ENCODE measurements around the gene UBXN6.

UBXN6 gene

DNA sequence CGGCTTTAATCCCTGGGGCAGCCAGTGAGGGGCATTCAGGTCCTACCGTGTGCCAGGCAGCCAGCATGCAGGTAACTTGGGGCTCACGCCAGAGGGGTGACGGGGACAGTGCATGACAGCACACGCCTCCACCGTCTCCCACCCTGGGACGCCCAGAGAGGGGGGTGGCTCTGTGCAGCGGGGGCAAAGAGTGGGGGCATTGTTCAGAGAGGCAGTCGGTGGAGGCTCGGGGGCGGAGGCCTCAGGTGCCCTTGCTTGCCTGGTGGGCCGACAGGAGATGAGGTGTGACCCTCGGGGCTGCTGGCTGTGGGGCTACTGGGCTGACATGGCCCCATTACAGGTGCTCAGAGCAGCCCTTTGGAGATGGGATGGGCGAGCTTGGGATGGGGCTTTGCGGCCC is 42.3 kb upstream of the UBXN6 start:
- FAIRE-seq: no peak
- TF ChIP-seq POLR2A (IDR thresholded peaks at IDR 0.05; ENCODE audit: low read depth, low read length): no peak
- no peak for DNase-seq (ENCODE audit: insufficient read length, low spot score)

DNA sequence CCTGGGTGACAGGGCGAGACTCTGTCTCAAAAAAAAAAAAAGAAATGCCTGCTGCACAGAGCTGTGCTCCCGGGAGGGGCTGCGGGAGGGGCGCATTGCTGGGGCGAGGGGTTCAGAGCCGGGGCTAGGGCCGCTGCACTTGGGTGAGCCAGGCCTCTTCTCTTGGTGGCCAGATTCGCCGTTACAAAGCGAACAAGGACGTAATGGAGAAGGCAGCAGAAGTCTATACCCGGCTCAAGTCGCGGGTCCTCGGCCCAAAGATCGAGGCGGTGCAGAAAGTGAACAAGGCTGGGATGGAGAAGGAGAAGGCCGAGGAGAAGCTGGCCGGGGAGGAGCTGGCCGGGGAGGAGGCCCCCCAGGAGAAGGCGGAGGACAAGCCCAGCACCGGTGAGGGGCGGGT is 41.7 kb upstream of the UBXN6 start:
- TF ChIP-seq POLR2A (IDR thresholded peaks at IDR 0.05; ENCODE audit: low read depth, low read length): no peak
- no peak for FAIRE-seq

DNA sequence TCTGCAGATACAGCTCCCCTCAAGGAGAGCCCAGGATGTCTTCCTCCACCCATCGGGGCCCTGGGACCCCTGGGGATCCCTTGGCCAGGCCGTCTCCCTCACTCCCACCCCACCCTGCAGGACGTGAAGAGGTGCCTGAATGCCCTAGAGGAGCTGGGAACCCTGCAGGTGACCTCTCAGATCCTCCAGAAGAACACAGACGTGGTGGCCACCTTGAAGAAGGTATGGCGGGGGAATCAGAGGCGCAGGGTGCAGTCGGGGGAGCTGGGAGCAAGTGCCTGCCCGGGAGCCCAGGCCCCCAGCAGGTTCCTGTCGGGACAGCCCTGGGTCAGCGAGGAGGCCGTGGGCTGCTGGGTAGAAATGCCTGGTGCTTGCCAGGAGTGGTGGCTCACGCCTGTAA is 41.1 kb upstream of the UBXN6 start:
- no peak for TF ChIP-seq POLR2A (IDR thresholded peaks at IDR 0.05; ENCODE audit: low read depth, low read length)
- FAIRE-seq (no peak), DNase-seq (ENCODE audit: insufficient read length, low spot score) (no peak)

More for the DNA sequence above, 41.7 kb upstream of the UBXN6 start:
- DNase-seq (ENCODE audit: insufficient read length, low spot score): no peak

DNA sequence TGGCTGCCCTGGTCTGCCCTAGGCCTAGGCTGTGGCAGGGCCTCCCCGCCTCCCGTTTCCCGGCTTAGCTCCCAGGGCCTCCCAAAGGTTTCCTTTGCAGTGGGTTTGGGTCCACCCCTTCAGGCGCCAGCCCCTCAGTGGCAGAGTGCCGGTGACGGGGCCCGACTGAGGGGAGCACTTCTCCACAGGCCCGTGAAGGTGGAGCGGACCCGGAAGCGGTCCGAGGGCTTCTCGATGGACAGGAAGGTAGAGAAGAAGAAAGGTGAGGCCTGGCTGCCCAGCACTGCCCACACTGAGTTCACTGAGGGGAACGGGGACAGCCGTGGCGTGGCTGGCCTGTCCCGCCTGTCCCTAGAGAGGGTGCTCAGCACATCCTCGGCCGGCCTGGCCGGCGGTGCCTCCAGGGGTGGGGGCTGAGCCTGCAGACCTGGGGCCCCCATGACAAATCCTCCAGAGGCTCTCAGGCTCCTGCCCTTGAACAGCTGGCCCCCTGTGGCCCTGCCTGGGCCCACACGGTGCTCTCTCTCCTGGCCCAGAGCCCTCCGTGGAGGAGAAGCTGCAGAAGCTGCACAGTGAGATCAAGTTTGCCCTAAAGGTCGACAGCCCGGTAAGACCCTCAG is 40.3 kb upstream of the UBXN6 start:
- FAIRE-seq: no peak
- TF ChIP-seq POLR2A (IDR thresholded peaks at IDR 0.05; ENCODE audit: low read depth, low read length): no peak

DNA sequence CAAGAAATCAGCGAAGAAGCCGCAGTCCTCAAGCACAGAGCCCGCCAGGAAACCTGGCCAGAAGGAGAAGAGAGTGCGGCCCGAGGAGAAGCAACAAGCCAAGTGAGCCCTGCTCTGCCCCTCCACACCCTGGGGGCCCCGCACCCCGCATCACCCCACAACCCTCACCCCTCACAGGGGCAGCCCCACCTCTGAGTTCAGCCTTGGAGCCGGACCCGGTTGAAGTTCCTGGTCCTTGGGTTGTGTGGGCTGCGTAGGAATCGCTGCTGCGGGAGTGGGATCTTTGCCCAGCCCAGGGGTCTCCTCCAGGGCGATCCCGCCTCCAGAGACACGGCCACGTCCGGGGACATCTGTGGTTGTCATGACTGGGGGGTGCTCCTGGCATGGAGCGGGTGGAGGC is 38.7 kb upstream of the UBXN6 start:
- TF ChIP-seq POLR2A (IDR thresholded peaks at IDR 0.05; ENCODE audit: low read depth, low read length): no peak
- DNase-seq (ENCODE audit: insufficient read length, low spot score) (no peak), FAIRE-seq (no peak)

More for the DNA sequence above, 40.3 kb upstream of the UBXN6 start:
- no peak for DNase-seq (ENCODE audit: insufficient read length, low spot score)

DNA sequence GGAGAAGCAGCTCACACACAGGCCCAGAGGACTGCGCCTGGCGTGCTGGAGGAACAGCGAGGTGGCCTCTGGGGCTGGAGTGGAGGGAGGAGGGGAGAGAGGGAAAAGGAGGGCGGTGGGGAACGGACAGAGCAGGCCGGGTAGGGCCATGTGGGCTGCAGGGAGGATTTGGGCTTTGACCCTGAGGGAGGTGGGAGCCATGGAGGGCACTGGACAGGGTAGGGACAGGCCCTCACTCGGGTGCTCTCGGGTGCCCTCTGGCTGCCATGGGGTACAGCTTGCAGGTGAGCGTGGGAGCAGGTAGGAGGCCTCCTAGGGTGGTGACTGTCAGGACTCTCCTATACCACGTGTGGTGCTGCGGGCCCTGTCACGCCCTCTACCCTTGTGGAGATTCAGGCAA is 37.9 kb upstream of the UBXN6 start:
- no peak for DNase-seq (ENCODE audit: insufficient read length, low spot score)
- no peak for TF ChIP-seq POLR2A (IDR thresholded peaks at IDR 0.05; ENCODE audit: low read depth, low read length)
- no peak for FAIRE-seq

DNA sequence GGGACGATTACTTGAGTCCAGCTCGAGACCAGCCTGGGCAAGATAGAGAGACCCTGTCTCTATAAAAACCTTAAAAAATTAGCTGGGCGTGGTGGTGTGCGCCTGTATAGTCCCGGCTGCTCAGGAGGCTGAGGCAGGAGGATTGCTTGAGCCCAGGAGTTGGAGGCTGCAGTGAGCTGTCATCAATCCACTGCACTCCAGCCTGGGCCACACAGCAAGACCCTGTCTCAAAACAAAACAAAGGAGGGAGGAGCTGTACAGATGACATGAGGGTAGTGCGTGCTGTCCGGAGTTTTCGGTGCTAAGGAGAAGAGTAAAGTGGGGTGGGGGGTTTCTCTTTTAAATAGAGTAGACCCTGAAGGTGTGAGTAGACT is 37.1 kb upstream of the UBXN6 start:
- DNase-seq (ENCODE audit: insufficient read length, low spot score) (no peak), FAIRE-seq (no peak)
- no peak for TF ChIP-seq POLR2A (IDR thresholded peaks at IDR 0.05; ENCODE audit: low read depth, low read length)

DNA sequence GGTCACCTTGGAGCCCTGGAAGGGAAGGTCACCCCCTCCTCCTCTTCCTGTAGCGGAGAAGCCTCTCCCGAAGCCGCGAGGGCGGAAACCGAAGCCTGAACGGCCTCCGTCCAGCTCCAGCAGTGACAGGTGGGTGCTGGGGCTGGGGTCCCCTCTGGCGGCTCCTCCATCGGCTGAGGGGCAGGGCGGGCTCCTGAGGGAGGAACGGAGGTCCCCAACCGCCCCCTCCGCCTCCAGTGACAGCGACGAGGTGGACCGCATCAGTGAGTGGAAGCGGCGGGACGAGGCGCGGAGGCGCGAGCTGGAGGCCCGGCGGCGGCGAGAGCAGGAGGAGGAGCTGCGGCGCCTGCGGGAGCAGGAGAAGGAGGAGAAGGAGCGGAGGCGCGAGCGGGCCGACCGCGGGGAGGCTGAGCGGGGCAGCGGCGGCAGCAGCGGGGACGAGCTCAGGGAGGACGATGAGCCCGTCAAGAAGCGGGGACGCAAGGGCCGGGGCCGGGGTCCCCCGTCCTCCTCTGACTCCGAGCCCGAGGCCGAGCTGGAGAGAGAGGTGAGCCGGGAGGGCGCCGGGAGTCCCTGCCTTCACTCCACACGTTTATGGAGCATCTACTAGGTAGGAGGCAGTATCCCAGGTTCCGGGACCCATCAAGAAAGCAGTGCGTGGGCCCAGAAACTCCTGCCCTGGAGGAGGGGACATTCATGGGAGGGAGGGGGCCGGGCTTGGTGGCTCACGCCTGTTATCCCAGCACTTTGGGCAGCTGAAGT is 36.5 kb upstream of the UBXN6 start:
- FAIRE-seq (no peak), DNase-seq (ENCODE audit: insufficient read length, low spot score) (no peak)
- no peak for TF ChIP-seq POLR2A (IDR thresholded peaks at IDR 0.05; ENCODE audit: low read depth, low read length)

DNA sequence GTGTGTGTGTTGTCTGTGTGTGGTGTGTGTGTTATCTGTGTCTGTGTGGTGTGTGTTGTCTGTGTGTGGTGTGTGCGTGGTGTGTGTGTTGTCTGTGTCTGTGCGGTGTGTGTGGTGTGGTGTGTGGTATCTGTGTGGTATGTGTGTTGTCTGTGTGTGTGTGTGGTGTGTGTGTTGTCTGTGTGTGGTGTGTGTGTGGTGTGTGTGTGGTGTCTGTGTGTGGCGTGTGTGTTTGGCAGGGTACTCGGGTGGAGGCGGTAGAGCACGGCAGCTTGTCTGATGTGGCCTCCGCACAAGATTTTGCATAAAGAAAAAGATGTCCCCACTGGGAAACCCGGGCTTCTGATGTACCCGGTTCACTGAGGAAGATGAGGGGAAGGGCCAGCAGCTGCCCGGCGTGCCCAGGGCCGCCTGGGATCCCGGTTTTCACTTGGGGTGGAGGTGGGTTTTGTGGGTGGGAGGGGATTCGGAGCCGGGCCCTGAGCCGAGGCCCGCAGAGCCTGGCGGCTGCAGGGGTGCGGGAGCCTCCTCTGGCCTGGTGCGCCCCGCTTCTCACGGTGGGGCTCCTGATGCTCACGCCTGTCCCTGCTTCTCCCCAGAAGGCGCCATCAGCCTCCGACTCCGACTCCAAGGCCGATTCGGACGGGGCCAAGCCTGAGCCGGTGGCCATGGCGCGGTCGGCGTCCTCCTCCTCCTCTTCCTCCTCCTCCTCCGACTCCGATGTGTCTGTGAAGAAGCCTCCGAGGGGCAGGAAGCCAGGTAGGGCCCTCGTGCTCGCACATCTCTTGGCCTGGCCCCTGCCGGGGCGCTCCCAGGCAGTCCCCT is 35.7 kb upstream of the UBXN6 start:
- TF ChIP-seq POLR2A (IDR thresholded peaks at IDR 0.05; ENCODE audit: low read depth, low read length): no peak

DNA sequence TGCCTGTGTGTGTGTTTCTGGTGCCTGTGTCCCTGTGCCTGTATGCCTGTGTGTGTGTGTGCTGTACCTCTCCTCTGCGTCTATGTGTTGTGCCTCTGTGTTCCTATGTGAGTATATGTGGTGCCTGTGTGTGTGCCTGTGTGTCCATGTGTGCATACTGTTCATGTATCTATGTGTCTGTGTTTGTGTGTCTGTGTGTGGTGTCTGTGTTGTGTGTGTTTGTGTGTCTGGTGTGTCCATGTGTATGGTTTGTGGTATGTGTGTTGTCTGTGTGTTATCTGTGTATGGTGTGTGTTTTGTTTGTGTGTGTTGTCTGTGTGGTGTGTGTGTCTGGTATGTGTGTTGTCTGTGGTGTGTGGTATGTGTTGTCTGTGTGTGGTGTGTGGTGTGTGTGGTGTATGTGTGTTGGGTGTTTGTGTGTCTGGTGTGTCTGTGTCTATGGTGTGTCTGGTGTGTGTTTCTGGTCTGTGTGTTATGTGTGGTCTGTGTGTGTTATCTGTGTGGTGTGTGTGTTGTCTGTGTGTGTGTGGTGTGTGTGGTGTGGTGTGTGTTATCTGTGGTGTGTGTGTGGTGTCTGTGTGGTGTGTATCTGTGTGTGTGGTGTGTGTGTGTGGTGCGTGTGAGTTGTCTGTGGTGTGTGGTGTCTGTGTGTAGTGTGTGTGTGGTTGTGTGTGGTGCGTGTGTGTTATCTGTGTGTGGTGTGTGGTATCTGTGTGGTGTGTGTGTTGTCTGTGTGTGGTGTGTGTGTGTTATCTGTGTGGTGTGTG is 34.9 kb upstream of the UBXN6 start:
- FAIRE-seq (no peak), DNase-seq (ENCODE audit: insufficient read length, low spot score) (no peak)
- no peak for TF ChIP-seq POLR2A (IDR thresholded peaks at IDR 0.05; ENCODE audit: low read depth, low read length)

More for the DNA sequence above, 35.7 kb upstream of the UBXN6 start:
- DNase-seq (ENCODE audit: insufficient read length, low spot score) (no peak), FAIRE-seq (no peak)

DNA sequence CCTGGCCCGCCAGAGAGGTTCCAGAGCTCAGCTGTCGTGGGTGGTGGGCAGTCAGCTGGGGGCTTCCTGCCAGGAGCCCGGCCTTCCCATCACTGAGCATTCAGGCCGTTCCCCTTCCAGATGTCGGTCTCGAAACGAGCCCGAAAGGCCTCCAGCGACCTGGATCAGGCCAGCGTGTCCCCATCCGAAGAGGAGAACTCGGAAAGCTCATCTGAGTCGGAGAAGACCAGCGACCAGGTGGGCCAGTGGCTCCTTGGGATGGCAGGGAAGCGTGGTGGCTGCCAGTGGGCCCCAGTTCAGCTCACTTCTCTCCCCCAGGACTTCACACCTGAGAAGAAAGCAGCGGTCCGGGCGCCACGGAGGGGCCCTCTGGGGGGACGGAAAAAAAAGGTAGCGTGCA is 33.9 kb upstream of the UBXN6 start:
- no peak for TF ChIP-seq POLR2A (IDR thresholded peaks at IDR 0.05; ENCODE audit: low read depth, low read length)
- no peak for DNase-seq (ENCODE audit: insufficient read length, low spot score)
- FAIRE-seq: no peak

DNA sequence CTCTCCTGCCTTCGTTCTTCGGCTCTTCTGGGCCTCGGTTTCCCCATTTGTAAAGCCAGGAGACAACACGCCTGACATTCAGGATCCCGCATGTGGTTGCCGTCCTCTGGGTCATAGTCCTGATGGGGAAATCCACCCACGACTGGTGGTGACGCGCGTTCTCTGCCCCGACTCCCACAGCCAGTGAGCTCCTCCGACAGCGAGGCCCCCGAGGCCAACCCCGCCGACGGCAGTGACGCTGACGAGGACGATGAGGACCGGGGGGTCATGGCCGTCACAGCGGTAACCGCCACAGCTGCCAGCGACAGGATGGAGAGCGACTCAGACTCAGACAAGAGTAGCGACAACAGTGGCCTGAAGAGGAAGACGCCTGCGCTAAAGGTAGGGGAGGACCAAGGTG is 30.9 kb upstream of the UBXN6 start:
- TF ChIP-seq POLR2A (IDR thresholded peaks at IDR 0.05; ENCODE audit: low read depth, low read length): no peak
- DNase-seq (ENCODE audit: insufficient read length, low spot score): no peak
- FAIRE-seq: no peak

DNA sequence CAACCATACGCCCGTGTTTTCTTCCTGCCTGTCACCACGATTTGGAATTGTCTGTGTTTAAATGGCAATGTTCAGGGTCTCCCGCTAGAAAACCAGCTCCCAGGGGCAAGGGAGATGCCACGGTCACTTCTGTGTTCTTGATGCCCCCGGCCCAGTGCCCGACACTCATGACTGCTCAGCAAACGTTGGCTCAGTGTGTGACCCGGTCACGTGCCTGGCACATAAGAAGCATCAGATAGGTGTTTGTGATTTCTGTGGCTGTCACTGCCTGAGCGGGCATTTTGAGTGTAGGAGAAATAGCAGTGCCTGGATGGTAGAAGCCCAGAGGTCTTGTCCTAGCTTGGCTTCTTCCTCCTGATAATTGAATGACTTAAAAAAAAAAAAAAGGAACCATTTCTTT is 30.0 kb upstream of the UBXN6 start:
- no peak for DNase-seq (ENCODE audit: insufficient read length, low spot score)
- no peak for TF ChIP-seq POLR2A (IDR thresholded peaks at IDR 0.05; ENCODE audit: low read depth, low read length)
- no peak for FAIRE-seq

DNA sequence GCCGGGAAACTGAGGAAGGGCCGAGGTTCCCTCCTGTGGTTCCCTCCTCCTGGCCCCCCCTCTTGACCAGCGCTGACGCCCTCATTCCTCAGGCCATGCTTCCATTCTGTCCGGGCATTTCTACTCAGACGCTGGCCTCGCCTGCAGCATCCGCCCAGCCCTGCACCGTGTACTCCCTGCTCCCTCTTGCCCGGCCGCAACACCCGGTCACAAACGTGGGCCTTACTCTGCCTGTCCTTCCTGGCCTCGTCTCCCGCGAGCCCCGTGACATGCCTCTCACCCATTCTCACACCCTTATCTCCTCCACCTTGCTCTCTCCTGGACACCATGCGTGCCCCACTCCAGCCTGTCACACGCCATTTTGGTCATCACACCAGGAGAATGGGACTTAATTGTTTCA is 25.8 kb upstream of the UBXN6 start:
- no peak for FAIRE-seq
- no peak for DNase-seq (ENCODE audit: insufficient read length, low spot score)
- TF ChIP-seq POLR2A (IDR thresholded peaks at IDR 0.05; ENCODE audit: low read depth, low read length): no peak

Data from H54 (cell line).